Retinal pigment epithelial cell (primary cell): ENCODE results near the gene TBL3.

Source experiments
- DNase-seq: peaks from one replicate; pipeline ENCODE4 v3.0.0-alpha.2; 2010; ENCODE audit warnings: low read depth
- H3K4me3 ChIP-seq: 2 replicates; pipeline ENCODE4 v1.5.1; 2011; ENCODE audit warnings: mild to moderate bottlenecking, low read length, control low read depth, moderate library complexity
- TF ChIP-seq, protein P1 (sequence below): conservative IDR thresholded peaks from 2 replicates; pipeline ENCODE4 v1.5.1; 2011; ENCODE audit warnings: low read depth, low read length, control low read depth, inconsistent platforms

Gene TBL3

DNA sequence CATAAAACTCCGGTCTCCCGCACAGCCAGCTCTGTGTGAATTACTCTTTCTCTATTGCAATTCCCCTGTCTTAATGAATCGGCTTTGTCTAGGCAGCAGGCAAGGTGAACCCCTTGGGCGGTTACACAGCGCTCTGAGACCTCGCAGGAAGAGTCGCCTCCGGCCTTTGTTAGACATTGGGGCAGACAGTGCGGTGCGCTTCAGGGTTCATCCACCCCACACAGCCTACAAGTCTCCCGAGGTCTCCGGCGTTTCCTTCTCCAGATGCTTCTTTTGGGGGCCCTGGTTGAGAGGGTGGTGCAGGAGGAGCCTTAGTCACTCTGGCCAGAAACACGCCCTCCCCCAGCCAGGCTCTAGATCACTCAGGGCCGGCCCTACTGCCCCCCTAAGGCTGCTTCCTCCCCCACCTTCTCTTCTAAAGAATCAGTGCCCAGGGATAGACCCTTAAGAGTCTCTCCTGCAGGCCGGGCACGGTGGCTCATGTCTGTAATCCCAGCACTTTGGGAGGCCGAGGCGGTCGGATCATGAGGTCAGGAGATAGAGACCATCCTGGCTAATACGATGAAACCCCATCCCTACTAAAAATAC lies 27.1 kb upstream of the TBL3 start:
- TF ChIP-seq, protein P1, sequence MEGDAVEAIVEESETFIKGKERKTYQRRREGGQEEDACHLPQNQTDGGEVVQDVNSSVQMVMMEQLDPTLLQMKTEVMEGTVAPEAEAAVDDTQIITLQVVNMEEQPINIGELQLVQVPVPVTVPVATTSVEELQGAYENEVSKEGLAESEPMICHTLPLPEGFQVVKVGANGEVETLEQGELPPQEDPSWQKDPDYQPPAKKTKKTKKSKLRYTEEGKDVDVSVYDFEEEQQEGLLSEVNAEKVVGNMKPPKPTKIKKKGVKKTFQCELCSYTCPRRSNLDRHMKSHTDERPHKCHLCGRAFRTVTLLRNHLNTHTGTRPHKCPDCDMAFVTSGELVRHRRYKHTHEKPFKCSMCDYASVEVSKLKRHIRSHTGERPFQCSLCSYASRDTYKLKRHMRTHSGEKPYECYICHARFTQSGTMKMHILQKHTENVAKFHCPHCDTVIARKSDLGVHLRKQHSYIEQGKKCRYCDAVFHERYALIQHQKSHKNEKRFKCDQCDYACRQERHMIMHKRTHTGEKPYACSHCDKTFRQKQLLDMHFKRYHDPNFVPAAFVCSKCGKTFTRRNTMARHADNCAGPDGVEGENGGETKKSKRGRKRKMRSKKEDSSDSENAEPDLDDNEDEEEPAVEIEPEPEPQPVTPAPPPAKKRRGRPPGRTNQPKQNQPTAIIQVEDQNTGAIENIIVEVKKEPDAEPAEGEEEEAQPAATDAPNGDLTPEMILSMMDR, result no peak
- no peak overlapping the region for H3K4me3 ChIP-seq
- no peak for DNase-seq

DNA sequence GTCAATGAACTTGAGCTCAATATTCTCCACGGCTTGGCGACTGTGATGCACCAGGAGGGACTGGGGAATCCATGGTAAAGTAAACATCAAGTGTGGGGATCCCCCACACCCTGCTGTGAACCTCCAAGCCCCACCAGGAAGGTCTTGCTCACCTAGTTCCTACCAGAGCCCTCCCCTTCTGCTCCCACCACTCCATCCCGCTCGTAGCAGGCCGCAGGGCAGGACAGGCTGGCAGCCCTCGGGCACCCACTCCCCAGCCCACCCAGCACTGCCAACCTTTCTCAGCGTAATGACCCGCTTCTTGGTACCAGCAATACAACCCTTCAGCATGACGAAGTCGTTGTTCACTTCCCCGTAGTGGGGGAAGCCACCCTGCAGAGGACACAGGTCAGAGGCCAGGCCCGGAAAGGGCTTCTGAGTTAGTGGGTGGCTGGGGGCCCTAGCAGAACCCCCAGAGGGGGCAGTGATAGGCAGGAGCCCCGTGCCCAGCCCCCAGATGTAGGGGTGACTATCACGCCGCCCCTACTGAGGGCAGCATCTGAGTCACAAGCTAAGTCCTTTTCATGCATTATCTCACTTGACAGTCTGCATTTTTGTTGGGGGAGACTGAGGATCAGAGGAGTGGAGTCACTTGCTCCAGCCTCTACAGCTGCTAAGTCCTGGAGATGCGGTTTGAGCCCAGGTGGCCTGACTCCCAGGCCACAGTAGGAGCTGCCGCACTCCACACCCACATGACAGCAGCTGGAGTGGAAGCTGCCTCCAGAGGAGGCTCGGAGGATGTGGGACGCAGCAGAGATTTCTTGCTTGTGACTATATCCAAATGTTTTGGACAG lies 26.1 kb upstream of the TBL3 start:
- TF ChIP-seq, protein P1, result no peak
- no peak for DNase-seq
- H3K4me3 ChIP-seq, result no peak overlapping the region

DNA sequence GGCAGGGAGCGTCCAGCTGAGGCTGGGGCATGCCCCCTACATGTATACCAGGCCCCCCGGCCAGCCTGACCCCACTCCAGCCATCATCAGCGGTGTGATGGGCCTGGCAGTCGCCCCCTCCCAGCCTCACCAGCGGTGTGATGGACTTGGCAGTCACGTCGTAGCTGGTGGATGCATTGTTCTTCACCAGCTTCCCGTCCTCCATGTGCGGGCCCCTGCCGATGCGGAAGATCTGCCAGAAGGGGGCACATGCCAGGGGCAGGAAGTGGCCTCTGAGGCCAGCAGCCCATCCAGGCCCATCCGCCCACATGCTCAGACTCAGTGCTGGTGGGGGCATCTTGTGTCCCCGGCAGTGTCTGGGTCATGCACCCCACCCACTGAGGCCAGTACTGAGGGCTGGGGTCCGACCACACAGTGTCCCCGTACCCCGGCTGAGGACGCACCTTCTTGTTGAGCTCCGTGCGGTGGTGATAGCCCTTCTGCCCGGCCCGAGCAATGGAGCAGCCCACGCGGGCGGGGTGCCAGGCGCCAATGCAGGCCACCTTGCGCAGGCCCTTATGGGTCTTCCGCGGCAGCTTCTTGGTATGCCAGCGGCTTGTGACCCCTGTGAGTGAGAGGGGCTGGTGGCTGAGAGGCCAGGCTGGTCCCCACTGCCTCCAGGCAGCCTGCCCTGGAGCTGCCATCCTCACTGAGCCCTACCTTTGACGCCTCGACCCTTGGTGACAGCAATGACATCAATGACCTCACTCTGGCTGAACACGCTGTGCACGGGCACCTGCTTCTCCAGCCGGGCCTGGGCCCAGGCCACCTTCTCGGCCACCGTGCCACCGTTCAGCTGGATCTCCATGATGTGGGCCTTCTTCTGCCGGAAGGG lies 25.1 kb upstream of the TBL3 start:
- TF ChIP-seq, protein P1, result peak; percentile 8
- no peak overlapping the region for H3K4me3 ChIP-seq
- no peak for DNase-seq

DNA sequence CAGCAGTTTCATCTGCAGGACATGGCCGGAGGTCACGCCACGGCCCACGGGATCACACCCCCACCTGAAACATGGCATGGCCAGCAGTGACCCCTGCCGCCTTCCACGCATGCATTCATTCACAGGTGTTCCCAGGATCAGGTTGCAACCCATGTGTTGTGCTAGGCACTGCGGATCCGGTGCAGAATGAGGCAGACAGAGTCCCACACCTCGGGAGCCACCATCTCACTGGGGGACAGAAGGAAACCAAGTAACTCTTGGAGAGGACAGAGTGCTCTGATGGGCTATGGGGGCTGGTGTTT lies 24.5 kb upstream of the TBL3 start:
- no peak for DNase-seq
- no peak overlapping the region for H3K4me3 ChIP-seq
- TF ChIP-seq, protein P1, result no peak

DNA sequence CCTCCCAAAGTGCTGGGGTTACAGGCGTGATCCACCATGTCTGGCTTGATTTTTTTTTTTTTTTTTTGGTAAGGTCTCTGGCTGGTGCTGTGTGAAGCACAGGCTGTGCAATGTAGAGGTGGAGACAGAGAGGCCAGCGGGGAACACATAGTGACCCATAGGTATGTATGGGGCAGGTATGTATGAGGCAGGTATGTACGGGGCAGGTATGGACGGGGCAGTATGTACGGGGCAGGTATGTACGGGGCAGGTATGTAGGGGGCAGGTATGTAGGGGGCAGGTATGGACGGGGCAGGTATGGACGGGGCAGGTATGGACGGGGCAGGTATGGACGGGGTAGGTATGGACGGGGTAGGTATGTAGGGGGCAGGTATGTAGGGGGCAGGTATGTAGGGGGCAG lies 22.3 kb upstream of the TBL3 start:
- no peak for DNase-seq
- TF ChIP-seq, protein P1, result no peak
- no peak overlapping the region for H3K4me3 ChIP-seq

DNA sequence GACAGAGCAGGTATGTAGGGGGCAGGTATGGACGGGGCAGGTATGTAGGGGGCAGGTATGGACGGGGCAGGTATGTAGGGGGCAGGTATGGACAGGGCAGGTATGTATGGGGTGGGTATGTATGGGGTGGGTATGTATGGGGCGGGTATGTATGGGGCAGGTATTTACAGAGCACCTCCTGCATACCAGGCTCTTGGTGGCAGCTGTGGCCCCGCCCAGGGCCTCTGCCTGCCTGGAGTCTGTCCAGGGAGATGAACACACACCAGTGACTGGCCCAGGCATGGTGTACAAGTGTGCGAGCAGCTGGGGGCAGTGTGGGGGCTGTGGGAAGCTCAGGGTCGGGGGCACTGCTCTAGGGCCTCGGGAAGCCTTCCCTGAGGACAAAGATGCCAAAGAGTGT lies 21.8 kb upstream of the TBL3 start:
- DNase-seq, result no peak
- no peak overlapping the region for H3K4me3 ChIP-seq
- TF ChIP-seq, protein P1, result no peak
